HUES64 (cell line): ENCODE results near the gene CRACR2A.

Experiments
- H3K27ac ChIP-seq: 2 replicates; pipeline ENCODE4 v1.7.0; 2013; ENCODE audit warnings: low read depth, low read length, inconsistent platforms
- H3K27me3 ChIP-seq: 2 replicates; pipeline ENCODE4 v1.6.1; 2013; ENCODE audit warnings: mild to moderate bottlenecking, low read length; ENCODE audit not compliant: insufficient read depth
- H3K36me3 ChIP-seq: 2 replicates; pipeline ENCODE4 v1.6.1; 2013; ENCODE audit warnings: mild to moderate bottlenecking, low read length; ENCODE audit not compliant: insufficient read depth
- H3K4me1 ChIP-seq: 2 replicates; pipeline ENCODE4 v1.6.1; 2013; ENCODE audit warnings: mild to moderate bottlenecking, low read length, moderate library complexity; ENCODE audit not compliant: insufficient read depth
- H3K4me3 ChIP-seq: 2 replicates; pipeline ENCODE4 v1.5.1; 2013; ENCODE audit warnings: mild to moderate bottlenecking, low read length, moderate library complexity
- H3K9ac ChIP-seq: 2 replicates; pipeline ENCODE4 v1.6.1; 2013; ENCODE audit warnings: mild to moderate bottlenecking, low read depth, low read length
- H3K9me3 ChIP-seq: 2 replicates; pipeline ENCODE4 v1.6.1; 2013; ENCODE audit warnings: low read depth, low read length; ENCODE audit not compliant: insufficient read depth
- WGBS: fragments of 150-250, 120-280 bp; methylation state at CpG from one replicate; pipeline ENCODE4 v1.1.7; 2013; ENCODE audit warnings: missing lambda C conversion rate; 5-methylcytosine and 5-hydroxymethylcytosine counted together

CRACR2A gene

DNA sequence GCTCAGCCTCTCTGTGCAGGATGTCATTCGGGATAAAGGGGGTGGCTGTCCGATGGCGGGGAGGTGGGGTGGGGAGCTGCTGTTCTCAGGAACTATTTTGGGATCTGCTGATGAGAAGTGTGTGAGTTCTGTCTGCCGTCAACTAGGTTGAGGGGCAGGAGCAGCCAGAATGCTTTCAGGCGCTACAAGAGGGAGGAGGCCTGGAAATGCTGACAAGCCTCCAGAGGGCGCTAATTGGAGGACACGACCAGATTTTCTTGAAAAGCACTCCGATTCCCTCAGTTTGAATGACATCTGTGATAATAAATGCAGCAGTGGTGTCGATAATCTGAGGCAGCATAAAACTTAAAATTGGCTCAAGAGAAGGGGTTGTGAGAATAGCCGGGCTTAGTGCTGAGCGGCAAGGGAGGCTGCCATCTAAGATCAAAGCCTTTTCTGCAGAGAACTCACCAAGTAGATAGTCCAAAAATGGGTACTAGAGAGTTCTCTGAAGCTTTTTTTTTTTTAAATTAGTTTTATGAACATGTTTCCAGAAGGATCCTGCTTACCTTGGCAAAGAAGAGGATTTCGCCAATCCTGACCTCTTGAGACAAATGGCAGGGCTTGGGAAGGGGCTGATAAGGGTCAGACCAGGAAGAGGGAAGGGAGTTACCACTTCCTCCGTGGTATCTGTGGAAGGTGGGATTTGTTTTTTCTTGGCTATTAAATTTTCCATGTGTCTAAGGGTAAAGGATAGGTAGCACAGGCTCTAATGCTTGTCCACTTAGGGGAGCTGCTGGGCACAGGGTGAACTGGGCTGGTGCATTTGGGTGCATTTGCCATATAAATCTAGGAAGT, 94.4 kb downstream of the CRACR2A start:
- no peaks in the 10 kb centered on the region for H3K36me3 ChIP-seq
- 59% methylated on average over 13 of the region's 13 CpGs for WGBS

GRCh38 chr12:3656946-3657622, 95.8 kb downstream of the CRACR2A start:
- Histone ChIP-seq H3K4me3 (no peak overlapping the region), H3K4me1 (peaks cover 2% of the 10 kb centered on the region; the same call in 1 of the 2 replicates), H3K9ac (no peak overlapping the region), H3K9me3 (no peaks in the 10 kb centered on the region), H3K36me3 (no peaks in the 10 kb centered on the region), H3K27me3 (no peaks in the 10 kb centered on the region), H3K27ac (no peak overlapping the region)
- 93% methylated on average over 13 of the region's 13 CpGs for WGBS

More for the DNA sequence above, 94.4 kb downstream of the CRACR2A start:
- H3K9ac ChIP-seq = no peak overlapping the region
- H3K27me3 ChIP-seq = no peaks in the 10 kb centered on the region
- peaks cover 5% of the 10 kb centered on the region; the same call in 1 of the 2 replicates for H3K4me1 ChIP-seq
- H3K9me3 ChIP-seq = no peaks in the 10 kb centered on the region
- H3K27ac ChIP-seq = no peak overlapping the region
- no peak overlapping the region for H3K4me3 ChIP-seq

GRCh38 chr12:3655328-3655900, 97.5 kb downstream of the CRACR2A start:
- H3K27me3 ChIP-seq = no peaks in the 10 kb centered on the region
- H3K9ac ChIP-seq = no peak overlapping the region
- no peak overlapping the region for H3K4me3 ChIP-seq
- no peaks in the 10 kb centered on the region for H3K4me1 ChIP-seq
- no peaks in the 10 kb centered on the region for H3K36me3 ChIP-seq
- H3K9me3 ChIP-seq = no peaks in the 10 kb centered on the region
- no peak overlapping the region for H3K27ac ChIP-seq
- WGBS = 71% methylated on average over 4 of the region's 4 CpGs

DNA sequence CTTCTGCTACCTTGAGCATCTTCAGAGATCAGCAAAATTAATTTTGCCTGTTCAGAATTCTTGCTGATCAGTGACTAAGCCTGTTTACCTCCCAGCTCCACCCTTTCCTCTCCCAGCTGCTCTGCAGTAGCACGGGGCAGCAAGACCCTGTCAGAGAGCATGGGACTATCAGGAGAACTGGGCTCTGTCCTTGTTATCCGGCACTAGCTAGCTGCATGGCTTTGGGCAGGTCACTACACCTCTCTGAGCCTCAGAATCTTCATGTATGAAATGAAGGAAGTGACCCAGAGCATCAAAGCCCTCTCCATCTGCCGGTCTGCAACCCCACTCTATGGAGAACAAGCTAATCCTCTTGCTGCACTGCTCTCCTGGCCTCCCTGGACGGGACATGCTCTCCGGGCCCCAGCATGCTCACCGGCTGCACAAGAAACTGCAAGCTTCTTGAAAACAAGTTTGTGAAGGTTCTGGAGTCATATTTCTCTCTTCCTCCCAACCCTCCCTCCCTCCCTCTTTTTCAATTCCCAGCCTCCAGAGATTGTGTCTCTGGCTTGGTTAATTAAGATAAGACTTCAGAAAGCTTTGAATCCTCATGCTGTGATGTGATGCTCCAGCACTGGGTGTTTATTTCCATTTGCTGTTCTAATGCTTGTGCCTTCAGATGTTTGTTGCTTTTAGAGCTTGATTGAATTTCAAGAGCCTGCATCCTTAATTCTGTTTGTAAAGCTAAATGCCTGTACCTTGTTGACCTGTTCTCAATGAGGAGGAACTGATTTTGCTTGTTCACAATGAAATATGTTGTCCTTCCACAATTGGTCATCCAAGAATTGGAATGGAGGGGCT, 101.1 kb downstream of the CRACR2A start:
- Histone ChIP-seq H3K27me3 (no peaks in the 10 kb centered on the region), H3K9ac (no peak overlapping the region), H3K27ac (no peak overlapping the region), H3K36me3 (no peaks in the 10 kb centered on the region), H3K4me3 (no peak overlapping the region), H3K4me1 (peaks cover 7% of the 10 kb centered on the region; the same call in 1 of the 2 replicates), H3K9me3 (no peaks in the 10 kb centered on the region)
- WGBS = 78% methylated on average over 6 of the region's 6 CpGs

DNA sequence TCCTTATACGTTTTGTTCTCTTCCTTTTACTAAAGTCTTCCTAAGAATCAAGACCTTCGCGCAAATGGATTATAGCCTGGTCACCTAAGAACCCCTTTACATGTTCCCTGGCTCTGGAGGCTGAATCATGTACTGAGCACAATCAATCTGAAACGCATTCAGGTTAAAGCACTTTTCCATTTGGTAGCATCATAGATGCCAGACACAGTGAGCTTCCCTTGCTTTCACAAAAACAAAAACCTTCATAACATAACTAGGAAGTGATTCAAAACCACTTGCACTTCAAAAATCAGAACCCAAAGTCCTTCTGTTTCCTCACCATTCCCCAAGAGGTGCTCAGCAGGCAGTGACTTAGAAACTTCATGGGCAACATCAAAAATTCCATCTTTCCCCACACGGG, 105.4 kb downstream of the CRACR2A start:
- H3K4me3 ChIP-seq = no peak overlapping the region
- no peak overlapping the region for H3K27ac ChIP-seq
- H3K27me3 ChIP-seq = no peaks in the 10 kb centered on the region
- H3K9me3 ChIP-seq = no peaks in the 10 kb centered on the region
- 93% methylated on average over 4 of the region's 5 CpGs for WGBS
- no peaks in the 10 kb centered on the region for H3K36me3 ChIP-seq
- peaks cover 10% of the 10 kb centered on the region; the same call in 1 of the 2 replicates for H3K4me1 ChIP-seq
- no peak overlapping the region for H3K9ac ChIP-seq

- no peaks in the 10 kb centered on the region for H3K27me3 ChIP-seq
- no peak overlapping the region for H3K9ac ChIP-seq
- no peaks in the 10 kb centered on the region for H3K9me3 ChIP-seq
- no peaks in the 10 kb centered on the region for H3K36me3 ChIP-seq
- 76% methylated on average over 12 of the region's 12 CpGs for WGBS
- peaks cover 10% of the 10 kb centered on the region; the same call in 1 of the 2 replicates for H3K4me1 ChIP-seq
- no peak overlapping the region for H3K27ac ChIP-seq
- no peak overlapping the region for H3K4me3 ChIP-seq
Observed at GRCh38 chr12:3646561-3647241, 106.2 kb downstream of the CRACR2A start.

DNA sequence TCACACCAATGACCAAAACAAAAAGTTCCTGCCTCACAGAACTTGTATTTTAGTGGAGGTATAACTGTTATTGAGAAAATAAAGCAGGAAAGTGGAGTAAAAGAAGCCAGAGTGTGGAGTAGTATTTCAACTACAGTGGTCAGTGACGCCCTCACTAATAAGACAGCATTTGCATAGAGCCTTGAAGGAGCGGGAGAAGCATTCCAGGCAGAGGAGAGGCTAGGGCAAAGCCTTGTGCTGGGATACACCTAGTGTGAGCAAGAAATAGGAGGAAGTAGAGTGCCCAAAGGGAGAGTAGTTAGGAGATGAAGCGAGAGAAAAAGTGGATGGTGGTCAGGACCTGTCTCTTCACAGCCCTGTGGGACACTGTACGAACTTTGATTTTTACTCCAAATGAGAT, 107.8 kb downstream of the CRACR2A start:
- Histone ChIP-seq H3K9me3 (no peaks in the 10 kb centered on the region), H3K27ac (no peak overlapping the region), H3K4me1 (peaks cover 10% of the 10 kb centered on the region; the same call in 1 of the 2 replicates), H3K4me3 (no peak overlapping the region), H3K36me3 (no peaks in the 10 kb centered on the region), H3K27me3 (no peaks in the 10 kb centered on the region), H3K9ac (no peak overlapping the region)
- WGBS = 80% methylated on average over 4 of the region's 4 CpGs

DNA sequence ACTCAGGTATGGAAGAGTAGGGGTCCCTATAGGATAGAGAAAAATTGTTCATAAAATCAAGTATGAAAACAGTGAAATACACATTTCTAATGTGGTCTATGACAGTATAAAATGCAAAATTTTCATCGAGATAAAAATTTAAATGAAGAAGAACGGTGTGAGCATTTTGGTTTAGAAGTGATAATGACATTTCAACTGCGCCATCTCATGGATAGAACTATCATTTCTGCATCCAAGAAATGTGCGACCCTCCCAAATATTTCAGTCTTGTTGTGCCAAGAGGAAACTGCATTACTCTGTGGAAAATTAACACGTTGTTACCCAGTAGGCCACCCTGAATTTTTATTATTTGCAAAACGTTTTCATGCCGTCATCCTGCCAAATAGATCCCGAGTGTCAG, 108.8 kb downstream of the CRACR2A start:
- no peaks in the 10 kb centered on the region for H3K9me3 ChIP-seq
- H3K27ac ChIP-seq = no peak overlapping the region
- no peaks in the 10 kb centered on the region for H3K36me3 ChIP-seq
- WGBS = 90% methylated on average over 8 of the region's 8 CpGs
- no peak overlapping the region for H3K4me3 ChIP-seq
- H3K9ac ChIP-seq = no peak overlapping the region
- H3K4me1 ChIP-seq = peaks cover 10% of the 10 kb centered on the region; the same call in 1 of the 2 replicates
- H3K27me3 ChIP-seq = no peaks in the 10 kb centered on the region

DNA sequence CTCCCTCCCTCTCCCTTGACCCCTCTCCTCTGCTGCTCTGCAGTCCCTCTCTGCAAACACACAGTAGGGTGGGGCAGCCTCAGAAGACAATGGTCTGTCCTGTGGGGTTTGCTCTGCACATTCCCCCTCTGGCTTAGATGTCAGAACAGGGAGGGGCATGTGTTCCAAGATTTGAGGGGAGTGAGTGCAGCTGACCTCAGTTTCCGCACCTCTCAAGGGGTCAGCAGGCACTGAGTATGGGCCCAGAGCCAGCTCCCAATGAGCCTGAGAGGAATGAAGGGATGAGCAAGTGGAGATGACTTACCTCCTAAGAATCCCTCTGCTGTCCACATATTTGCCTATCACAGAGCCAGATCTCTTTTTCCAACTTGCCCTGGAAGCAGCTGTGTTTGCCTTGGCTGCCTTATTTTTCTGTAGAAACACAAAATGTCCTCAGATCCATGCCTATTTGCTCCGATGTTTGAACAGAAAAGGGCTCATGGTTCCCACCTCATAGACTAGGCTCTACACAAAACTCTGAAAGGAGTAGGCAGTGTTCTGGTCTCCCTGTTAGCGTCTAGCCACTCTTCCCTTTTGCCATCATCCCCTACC, 111.4 kb downstream of the CRACR2A start:
- H3K9ac ChIP-seq = no peak overlapping the region
- H3K4me3 ChIP-seq = no peak overlapping the region
- H3K9me3 ChIP-seq = no peaks in the 10 kb centered on the region
- no peaks in the 10 kb centered on the region for H3K36me3 ChIP-seq
- WGBS = 92% methylated on average over 3 of the region's 3 CpGs
- H3K27ac ChIP-seq = no peak overlapping the region
- peaks cover 7% of the 10 kb centered on the region; the same call in 1 of the 2 replicates for H3K4me1 ChIP-seq
- no peaks in the 10 kb centered on the region for H3K27me3 ChIP-seq

DNA sequence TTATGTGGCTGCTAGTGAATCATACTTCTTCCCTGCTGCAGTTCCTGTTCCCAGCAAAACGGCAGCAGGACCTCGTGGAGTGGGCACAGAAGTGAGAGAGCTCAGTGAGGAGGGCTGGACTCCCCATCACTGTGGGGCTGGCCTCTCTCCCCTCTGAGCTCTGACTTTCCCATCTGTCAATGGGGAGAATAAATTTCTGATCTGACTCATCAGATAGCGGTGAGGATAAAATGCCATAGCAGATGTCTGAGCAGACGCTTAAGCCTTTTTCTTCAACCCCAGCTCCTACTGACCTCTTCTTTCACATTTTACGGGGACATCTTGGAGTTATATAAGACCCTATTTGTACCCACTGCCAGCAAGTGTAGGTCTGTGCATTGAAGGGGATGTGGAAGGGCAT, 116.6 kb downstream of the CRACR2A start:
- WGBS = 96% methylated on average over 5 of the region's 5 CpGs
- H3K4me1 ChIP-seq = peaks cover 4% of the 10 kb centered on the region; the same call in 1 of the 2 replicates
- no peaks in the 10 kb centered on the region for H3K36me3 ChIP-seq
- no peaks in the 10 kb centered on the region for H3K9me3 ChIP-seq
- H3K4me3 ChIP-seq = no peak overlapping the region
- H3K27ac ChIP-seq = no peak overlapping the region
- no peak overlapping the region for H3K9ac ChIP-seq
- no peaks in the 10 kb centered on the region for H3K27me3 ChIP-seq
